Endothelial cell of umbilical vein (primary cell): ENCODE data around the gene IL9. TPM values are rescaled to one million over a fixed set of nuclear protein-coding genes. Genes with fewer than 3 reads are reported as not detected.

Experiments used
- BruUV-seq: library from RNA; stranded (reverse); fragments of 400-500 nt; replicated peaks from 2 replicates; lab custom pipeline; 2021; lab: Mats Ljungman, UMichigan
- CTCF ChIA-PET: fragments of 300-600, 350-600 bp; sonication (Branson Sonifier 250); formaldehyde crosslinking; loops from one replicate; lab custom pipeline; 2021; ENCODE audit warnings: antibody characterized with exemption, inconsistent platforms; lab: Charles Lee
- POLR2A ChIA-PET: fragments of 300-600, 350-600 bp; sonication (Branson Sonifier 250); formaldehyde crosslinking; loops from one replicate; lab custom pipeline; 2021; ENCODE audit warnings: antibody characterized with exemption, inconsistent platforms; lab: Charles Lee
- DNase-seq: peaks from one replicate; pipeline ENCODE4 v3.0.0-alpha.2; 2011; ENCODE audit warnings: low read depth, low spot score
- FAIRE-seq: peaks from 2 replicates; lab custom pipeline; 2011; peaks lifted over from hg19 to GRCh38; lab: Jason Lieb, UNC
- H2AFZ ChIP-seq: 2 replicates; pipeline ENCODE4 v1.6.0; 2012; ENCODE audit warnings: low read depth, low read length, control low read depth, inconsistent platforms
- H3K27ac ChIP-seq: 2 replicates; pipeline ENCODE4 v1.5.1; 2011; ENCODE audit warnings: low read depth, mild to moderate bottlenecking, control low read depth, low read length, moderate library complexity; ENCODE audit not compliant: insufficient read depth
- H3K27me3 ChIP-seq, 2 experiments: 2 replicates each; pipeline versions ENCODE4 v1.6.0 to v1.6.1; 2011; ENCODE audit warnings: low read length in 2 of 2, mixed read lengths in 1 of 2; ENCODE audit not compliant: control insufficient read depth in 2 of 2, insufficient read depth in 2 of 2
- H3K36me3 ChIP-seq, 2 experiments: 2 replicates in 1 of 2; 3 replicates in 1 of 2; pipeline ENCODE4 v1.5.1; 2011; ENCODE audit warnings: low read length in 2 of 2, mild to moderate bottlenecking in 1 of 2, moderate library complexity in 1 of 2; ENCODE audit not compliant: control insufficient read depth in 2 of 2, insufficient read depth in 2 of 2; ENCODE audit errors: extremely low read depth in 1 of 2
- H3K4me1 ChIP-seq: 3 replicates; pipeline ENCODE4 v1.5.1; 2011; ENCODE audit warnings: mild to moderate bottlenecking, low read length; ENCODE audit not compliant: control insufficient read depth, insufficient read depth; ENCODE audit errors: extremely low read depth
- H3K4me2 ChIP-seq: 2 replicates; pipeline ENCODE4 v1.6.1; 2011; ENCODE audit warnings: low read length, control low read depth, mixed read lengths; ENCODE audit not compliant: insufficient read depth
- H3K4me3 ChIP-seq, 3 experiments: fragments of 200-600 bp in 1 of 3; sonication (generic), shearing (Covaris generic) in 1 of 3; replicated peaks in 1 of 3; 2 replicates each; pipeline ENCODE4 v1.5.1; 2011 to 2016; ENCODE audit warnings: control low read depth in 3 of 3, low read length in 3 of 3, mild to moderate bottlenecking in 2 of 3, inconsistent platforms in 1 of 3, low read depth in 1 of 3, moderate library complexity in 1 of 3; ENCODE audit not compliant: insufficient read depth in 1 of 3
- H3K79me2 ChIP-seq: 2 replicates; pipeline ENCODE4 v1.6.0; 2012; ENCODE audit warnings: low read length, inconsistent platforms; ENCODE audit not compliant: control insufficient read depth, insufficient read depth
- H3K9ac ChIP-seq: replicated peaks from 2 replicates; pipeline ENCODE3; 2011; ENCODE audit warnings: low read length, control low read depth; ENCODE audit not compliant: insufficient read depth; ENCODE audit errors: extremely low read depth
- H3K9me1 ChIP-seq: replicated peaks from 3 replicates; pipeline ENCODE4 v1.6.0; 2011; ENCODE audit warnings: mild to moderate bottlenecking, low read length; ENCODE audit not compliant: control insufficient read depth, insufficient read depth; ENCODE audit errors: extremely low read depth
- H3K9me3 ChIP-seq: replicated peaks from 2 replicates; pipeline ENCODE4 v1.5.1; 2012; ENCODE audit warnings: low read length, inconsistent platforms; ENCODE audit not compliant: control insufficient read depth, insufficient read depth
- H4K20me1 ChIP-seq: replicated peaks from 2 replicates; pipeline ENCODE3; 2011; ENCODE audit warnings: mild to moderate bottlenecking, low read length; ENCODE audit not compliant: control insufficient read depth, insufficient read depth; ENCODE audit errors: extremely low read depth
- CTCF ChIP-seq, 2 donors: IDR thresholded peaks; 1 replicate in 1 of 2; 2 replicates in 1 of 2; pipeline ENCODE4 v1.5.1; 2011; ENCODE audit warnings: low read length in 2 of 2, mild to moderate bottlenecking in 2 of 2, moderate library complexity in 2 of 2, control low read depth in 1 of 2, inconsistent platforms in 1 of 2, low read depth in 1 of 2; ENCODE audit not compliant: insufficient read depth in 1 of 2; ENCODE audit errors: extremely low read depth in 1 of 2
- EZH2 ChIP-seq: IDR thresholded peaks from 2 replicates; pipeline ENCODE4 v1.6.1; 2012; ENCODE audit warnings: borderline replicate concordance, low read depth, mild to moderate bottlenecking, moderate library complexity, low read length, inconsistent platforms; ENCODE audit not compliant: severe bottlenecking
- FOS ChIP-seq: IDR thresholded peaks from 2 replicates; pipeline ENCODE4 v1.6.1; 2011; ENCODE audit warnings: mild to moderate bottlenecking, low read length, moderate library complexity, borderline replicate concordance; ENCODE audit not compliant: insufficient read depth
- GATA2 ChIP-seq: IDR thresholded peaks from 2 replicates; pipeline ENCODE4 v1.7.0; 2011; ENCODE audit warnings: low read depth, mild to moderate bottlenecking, moderate library complexity, mixed read lengths, low read length; ENCODE audit not compliant: insufficient read length, insufficient read depth
- JUN ChIP-seq: IDR thresholded peaks from 2 replicates; pipeline ENCODE4 v1.6.1; 2011; ENCODE audit warnings: borderline replicate concordance, low read depth; ENCODE audit not compliant: insufficient read length, insufficient read depth
- MAX ChIP-seq: IDR thresholded peaks from 2 replicates; pipeline ENCODE4 v1.6.1; 2011; ENCODE audit not compliant: insufficient read depth, insufficient read length
- MYC ChIP-seq: IDR thresholded peaks from one replicate; pipeline ENCODE4 v1.6.1; 2011; ENCODE audit warnings: mild to moderate bottlenecking, low read depth, low read length
- POLR2A ChIP-seq: IDR thresholded peaks from 2 replicates; pipeline ENCODE4 v1.6.1; 2012; ENCODE audit warnings: low read depth, mild to moderate bottlenecking, control low read depth, low read length
- POLR2AphosphoS5 ChIP-seq: IDR thresholded peaks from 2 replicates; pipeline ENCODE4 v1.6.1; 2012; ENCODE audit warnings: low read depth, mild to moderate bottlenecking, control low read depth, low read length, moderate library complexity; ENCODE audit not compliant: insufficient read depth
- dilution Hi-C: fragments of 300-500 bp; cut with MboI; formaldehyde crosslinking; loops from one replicate; pipeline ENCODE4 v1.15.0; 2019; ENCODE audit warnings: low sequenced_read_pairs; ENCODE audit not compliant: extremely low pct_ligation_motif_present
- intact Hi-C: fragments of 100-400 bp; cut with micrococcal nuclease; formaldehyde crosslinking; loops from one replicate; pipeline ENCODE4 v1.10.0; 2022
- polyA plus RNA-seq, 4 experiments: library from polyadenylated mRNA; depleted of rRNA in 3 of 4; stranded (reverse) in 3 of 4; unstranded in 1 of 4; fragments of >200 nt; gene quantifications; 2 replicates each; pipeline versions ENCODE4 v1.2.1 to v1.2.3, GENCODE V29; 2011 to 2012; ENCODE audit warnings: missing spikeins in 1 of 4
- total RNA-seq: library from RNA; stranded (reverse); gene quantifications from 2 replicates; pipeline ENCODE4 v1.2.3, GENCODE V29; 2021

The IL9 gene
- total and polyA plus RNA-seq, 2 donors (not counting 3 experiments of a cell fraction or from before 2014, with no cell fraction given): not detected

- no peak for FAIRE-seq
These were observed 9.5 kb upstream of the IL9 start for GRCh38 chr5:135905144-135905543.

More at GRCh38 chr5:135905144-135905543, 9.5 kb upstream of the IL9 start:
- ChIA-PET CTCF (interaction anchor here (0.8 to 0.9 kb wide), 2 partner anchors 14 to 40 kb away, joined by 3 read pairs; no protein-coding TSS in a partner anchor), POLR2A (no interaction called here)
- H3K27ac ChIP-seq: no peak overlapping the region
- H2AFZ ChIP-seq: no peak overlapping the region
- peaks cover 0 to 48% of the 10 kb centered on the region in 2 experiments for H3K27me3 ChIP-seq
- DNase-seq: no peak
- TF ChIP-seq CTCF (IDR thresholded peaks at IDR 0.05; ENCODE audit: extremely low read depth in 1 of 2, insufficient read depth in 1 of 2, low read depth in 1 of 2, low read length in 2 of 2): no peak
- TF ChIP-seq MYC: no peak
- TF ChIP-seq FOS: no peak
- no peak for TF ChIP-seq GATA2
- no peak for TF ChIP-seq EZH2
- no peak for TF ChIP-seq POLR2A
- no peak for TF ChIP-seq MAX
- TF ChIP-seq POLR2AphosphoS5: no peak
- TF ChIP-seq JUN: no peak
- H3K4me3 ChIP-seq: no peak overlapping the region
- no peaks in the 10 kb centered on the region for H3K79me2 ChIP-seq
- no peaks in the 10 kb centered on the region for H3K4me1 ChIP-seq
- no peaks in the 10 kb centered on the region for H3K36me3 ChIP-seq
- intact Hi-C loops: no loop called here
- no peaks in the 10 kb centered on the region for H4K20me1 ChIP-seq
- H3K9me1 ChIP-seq: no peaks in the 10 kb centered on the region
- no peak overlapping the region for H3K9ac ChIP-seq
- BruUV-seq: no TSS peak
- no peak overlapping the region for H3K4me2 ChIP-seq
- dilution Hi-C loops: no loop called here
- no peaks in the 10 kb centered on the region for H3K9me3 ChIP-seq
